NCI-H774 (cell line): Measurements from ENCODE around the gene NCOR2.

Experiments
- DNase-seq: peaks from one replicate; lab custom pipeline; 2025; lab: John Stamatoyannopoulos, UW

The NCOR2 gene

GRCh38 chr12:124576061-124576650 is 8.7 kb upstream of the NCOR2 start:
- DNase-seq = no peak

- DNase-seq = no peak
Observed at GRCh38 chr12:124573839-124574786, 6.7 kb upstream of the NCOR2 start.

DNA sequence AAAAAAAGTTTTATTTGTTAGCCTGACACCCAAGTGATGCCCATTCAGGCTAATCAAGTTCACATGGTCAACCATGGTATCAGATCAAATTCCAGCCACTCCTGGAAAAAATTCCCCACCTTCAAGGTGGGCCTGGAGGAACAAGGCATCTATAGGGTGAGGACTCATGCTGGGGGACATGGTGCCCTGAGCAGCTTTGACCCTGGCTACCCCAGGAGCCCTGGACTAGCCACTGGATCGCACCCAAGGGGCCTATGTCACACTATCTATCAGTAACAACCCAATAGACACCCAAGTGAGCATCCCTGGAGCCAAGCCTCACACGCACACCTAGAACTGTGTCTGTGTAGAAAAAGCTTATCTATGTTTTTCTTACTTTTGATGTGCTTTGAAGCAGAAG is 4.1 kb upstream of the NCOR2 start:
- DNase-seq = no peak

DNA sequence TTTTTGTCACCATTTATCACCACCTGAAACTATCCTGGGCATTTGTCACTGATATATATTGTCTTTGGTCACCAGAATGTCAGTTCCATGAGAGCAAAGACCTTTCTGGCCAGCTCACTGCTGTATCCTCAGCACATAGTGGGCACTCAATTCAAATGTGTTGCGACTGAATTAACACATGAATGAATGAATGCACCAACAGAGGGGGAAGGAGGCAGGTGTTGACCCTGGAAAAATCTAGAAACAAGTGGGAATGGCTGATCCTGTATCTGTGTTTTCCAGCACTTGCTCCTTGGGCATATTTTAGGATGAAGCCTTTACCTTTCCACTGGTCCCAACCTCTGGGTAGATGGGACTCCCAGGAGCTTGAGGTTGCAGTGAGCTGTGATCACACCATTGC is 3.4 kb upstream of the NCOR2 start:
- no peak for DNase-seq

DNA sequence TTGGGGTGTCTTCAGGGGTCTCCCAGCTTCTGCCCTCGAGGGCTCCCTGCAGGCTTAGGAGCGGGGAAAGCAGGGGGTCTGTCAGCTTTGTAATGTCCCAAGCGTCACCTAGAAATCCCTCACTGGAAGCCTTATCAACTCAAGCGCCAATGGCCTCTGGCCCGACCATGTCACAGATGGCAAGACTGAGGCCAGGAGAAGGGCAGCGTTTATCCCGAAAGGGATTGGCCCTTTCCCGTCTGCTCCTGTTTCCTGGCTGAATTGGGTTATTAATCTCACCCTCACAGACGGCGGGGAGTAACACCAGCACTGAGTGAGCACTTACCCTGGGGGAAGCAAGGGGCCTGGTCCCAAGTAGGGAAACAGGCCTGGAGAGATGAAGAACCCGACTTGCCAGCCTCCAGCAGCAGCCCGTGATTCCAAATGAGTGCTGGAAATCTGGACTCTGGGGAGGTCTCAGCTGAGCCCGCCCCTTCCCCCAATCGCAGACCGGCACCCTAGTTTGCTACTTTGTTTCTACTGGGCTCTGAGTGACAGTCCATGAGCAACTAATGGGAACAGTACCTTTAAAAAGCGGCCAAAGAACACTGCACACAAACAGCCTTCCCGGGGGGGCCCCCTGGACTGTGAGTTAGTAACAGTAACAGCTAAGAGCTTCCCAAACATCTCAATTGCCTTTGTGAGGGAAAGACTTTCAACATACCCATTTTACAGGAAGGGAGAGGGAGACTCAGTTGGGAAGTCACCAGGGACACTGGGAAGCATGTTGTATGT is 2.1 kb upstream of the NCOR2 start:
- no peak for DNase-seq

DNA sequence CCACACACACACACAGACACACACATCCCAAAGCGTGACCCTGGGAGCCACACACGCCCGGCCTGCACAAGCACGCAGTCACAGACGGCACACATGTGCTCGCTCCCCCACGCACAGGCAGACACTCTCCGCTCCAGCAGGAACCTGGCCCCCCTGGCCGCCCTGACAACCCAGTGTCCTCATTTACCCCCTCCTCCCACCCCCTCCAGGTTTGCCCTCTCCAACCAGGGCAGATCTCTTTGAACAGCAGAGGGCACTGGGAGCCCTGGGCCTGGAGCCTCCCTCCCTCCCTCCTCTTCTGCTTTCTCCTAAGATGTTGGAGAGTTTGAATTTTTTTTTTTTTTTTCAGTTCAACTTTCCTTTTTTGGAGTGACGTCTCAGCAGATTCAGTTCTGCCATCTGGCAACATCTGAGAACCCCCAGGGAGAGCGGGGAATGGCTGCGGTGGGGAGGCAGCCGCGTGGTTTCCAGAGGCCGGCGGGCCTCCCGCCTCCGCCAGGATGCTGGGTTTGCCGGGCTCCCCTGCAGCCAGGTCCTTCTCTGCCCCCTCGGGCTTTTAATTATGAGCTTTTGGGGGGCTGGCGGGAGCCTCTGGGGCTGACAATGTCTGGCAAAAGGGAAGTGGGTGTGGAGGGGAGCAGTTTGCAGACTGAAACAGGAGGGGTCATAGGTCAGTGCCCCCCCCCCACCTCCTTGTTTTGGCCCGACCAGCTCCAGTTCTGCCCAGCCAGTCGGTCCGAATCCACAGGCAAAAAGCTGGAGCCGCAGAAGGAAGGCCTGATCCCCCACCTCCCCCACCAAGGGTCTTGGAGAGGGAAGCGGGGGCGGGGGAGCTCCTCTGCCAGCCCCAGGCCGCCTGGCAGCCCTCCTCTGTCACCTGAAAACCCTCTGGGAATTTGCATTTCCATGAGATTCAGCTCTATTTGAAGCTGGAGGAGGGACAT is 1.3 kb upstream of the NCOR2 start:
- no peak for DNase-seq

- peak; percentile 72 for DNase-seq
Observed at GRCh38 chr12:124567673-124568373, 411 bp upstream of the NCOR2 start.

DNA sequence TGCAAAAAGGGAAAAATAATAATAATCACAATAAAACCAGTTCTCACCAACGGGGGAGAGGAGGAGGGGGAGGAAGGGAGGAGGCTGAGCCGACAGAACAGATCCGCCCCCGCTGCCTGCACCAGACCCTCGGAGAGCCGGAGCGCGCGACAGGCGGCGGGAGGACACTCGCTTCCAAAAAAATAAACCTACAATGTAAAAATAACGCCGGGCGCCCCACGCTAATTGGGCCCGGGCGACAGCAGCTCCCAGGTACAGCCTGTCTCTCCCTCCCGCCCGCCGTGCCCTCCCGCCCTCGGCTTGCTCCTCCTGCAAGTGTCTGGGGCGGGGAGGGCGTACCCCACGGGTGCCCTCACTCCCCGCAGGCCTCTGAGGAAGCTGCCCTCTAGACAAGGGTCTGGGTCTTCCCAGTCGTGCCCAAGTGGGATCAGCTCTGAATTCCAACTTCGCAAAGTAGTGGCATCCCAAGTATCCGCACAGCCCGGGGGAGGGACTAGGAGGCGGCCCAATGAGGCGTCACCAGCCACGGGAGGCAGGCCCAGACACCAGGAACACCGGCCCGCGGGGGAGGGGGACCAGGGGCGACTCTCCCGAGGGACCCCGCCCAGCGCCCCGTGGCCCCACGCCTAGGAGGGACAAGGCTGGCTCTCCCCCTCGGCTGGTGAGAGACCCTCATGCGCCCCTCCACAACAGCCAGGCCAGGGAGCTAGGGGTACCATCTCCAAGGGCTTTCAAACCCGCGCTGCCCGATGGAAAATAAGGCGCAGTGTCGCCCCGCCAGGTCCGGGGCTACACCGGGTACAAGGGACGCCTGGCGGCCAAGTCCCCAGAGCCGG is 1.0 kb downstream of the NCOR2 start:
- peak; percentile 59 for DNase-seq

DNA sequence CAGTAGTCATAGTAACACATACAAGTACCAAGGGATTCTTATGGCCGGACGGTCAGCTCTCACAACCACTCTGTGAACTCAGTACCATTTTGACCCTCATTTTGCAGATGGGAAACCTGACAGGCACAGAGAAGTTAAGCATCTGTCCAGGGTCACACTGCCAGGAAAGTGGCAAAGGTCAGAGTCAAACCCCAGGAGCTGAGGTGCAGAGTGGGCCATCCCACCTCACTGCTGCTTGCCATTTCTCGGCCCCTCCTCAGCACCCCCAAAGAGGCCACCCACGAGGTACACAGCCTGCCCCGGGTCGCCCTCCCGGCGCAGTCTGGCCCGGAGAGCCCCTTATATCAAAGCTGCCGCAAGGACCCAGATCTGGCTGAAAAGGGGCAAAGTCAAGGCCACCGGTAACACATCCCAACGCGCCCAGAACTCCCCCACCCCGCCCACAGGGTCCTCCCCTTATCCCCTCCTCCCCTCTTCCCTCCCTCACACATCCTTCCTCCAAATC is 1.7 kb downstream of the NCOR2 start:
- no peak for DNase-seq

DNA sequence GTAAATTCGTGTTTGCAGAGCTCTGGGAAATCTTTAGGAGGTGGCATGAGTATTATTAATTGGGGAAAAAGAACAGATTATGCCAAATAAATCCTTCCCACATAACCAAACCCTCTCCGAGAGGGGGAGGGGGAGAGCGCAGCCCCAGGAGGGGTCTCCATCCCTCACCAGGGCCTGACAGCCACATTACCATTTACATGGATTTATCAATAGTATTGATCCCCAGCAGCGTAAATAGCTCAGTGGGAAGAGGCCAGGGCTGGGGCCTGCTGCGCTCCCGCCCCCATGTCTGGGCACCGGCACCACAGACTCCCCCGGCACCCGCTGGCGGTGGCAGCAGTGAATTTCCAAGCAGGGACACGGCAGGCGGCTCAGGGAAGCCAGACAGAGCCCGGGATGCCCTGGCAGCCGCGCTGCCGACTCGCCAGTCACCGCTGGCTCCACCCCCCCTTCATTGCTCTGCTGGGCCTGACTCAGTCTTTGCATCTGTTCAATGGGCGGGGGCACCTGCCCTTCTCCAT is 2.4 kb downstream of the NCOR2 start:
- no peak for DNase-seq

DNA sequence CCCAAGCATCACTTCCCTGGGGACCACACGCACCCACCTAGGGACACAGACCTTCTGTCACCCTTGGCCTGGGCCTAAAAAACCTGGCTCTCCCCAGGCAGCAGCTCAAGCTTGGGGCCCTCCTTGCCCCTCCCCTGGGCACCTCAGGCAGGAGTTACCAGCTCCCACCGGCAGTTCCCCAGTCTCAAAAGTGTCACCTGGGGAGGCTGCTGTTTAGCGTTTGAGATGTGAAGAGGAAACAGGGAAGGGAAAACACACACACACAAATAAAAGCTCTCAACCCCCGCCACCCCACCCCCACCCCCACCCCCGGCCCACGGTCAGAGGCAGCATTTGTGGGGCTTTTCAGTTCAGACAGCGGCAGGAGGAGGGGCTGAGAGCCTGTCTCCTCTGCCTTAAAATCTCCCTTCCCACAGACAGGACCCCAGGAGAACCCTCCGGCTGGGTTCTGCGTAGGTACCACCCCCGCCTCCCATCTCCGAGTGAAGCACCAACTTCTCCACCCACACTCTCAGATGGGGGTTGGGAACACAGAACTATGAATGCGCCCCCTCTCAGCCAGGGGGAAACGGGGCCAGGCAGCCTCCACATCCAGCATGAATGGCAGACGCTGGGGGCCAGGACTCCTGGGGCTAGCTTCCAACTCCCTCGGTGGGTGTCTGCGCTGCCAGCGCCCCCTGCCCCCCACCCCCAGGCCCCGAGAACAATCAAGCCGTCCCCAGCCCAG is 3.0 kb downstream of the NCOR2 start:
- DNase-seq = no peak

DNA sequence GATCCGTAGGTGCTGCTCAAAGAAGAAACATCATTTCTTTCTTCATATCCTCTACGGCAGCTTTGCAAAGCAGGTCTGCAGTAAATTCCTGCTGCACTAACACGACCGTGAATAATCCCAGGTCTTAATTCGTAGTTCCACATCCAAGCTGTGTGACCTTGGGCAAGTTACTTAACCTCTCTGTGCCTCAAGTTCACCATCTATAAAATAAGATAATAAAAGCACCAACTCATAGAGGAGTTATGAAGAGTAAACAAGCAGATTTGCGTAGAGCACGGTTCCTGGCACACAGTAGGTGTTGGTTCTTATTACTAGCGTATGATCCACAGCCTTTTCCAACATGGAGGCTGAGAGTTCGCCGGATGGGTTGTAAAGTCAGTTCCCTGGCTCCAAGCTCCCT is 3.6 kb downstream of the NCOR2 start:
- no peak for DNase-seq

GRCh38 chr12:124563401-124563800 is 4.0 kb downstream of the NCOR2 start:
- DNase-seq = no peak

DNA sequence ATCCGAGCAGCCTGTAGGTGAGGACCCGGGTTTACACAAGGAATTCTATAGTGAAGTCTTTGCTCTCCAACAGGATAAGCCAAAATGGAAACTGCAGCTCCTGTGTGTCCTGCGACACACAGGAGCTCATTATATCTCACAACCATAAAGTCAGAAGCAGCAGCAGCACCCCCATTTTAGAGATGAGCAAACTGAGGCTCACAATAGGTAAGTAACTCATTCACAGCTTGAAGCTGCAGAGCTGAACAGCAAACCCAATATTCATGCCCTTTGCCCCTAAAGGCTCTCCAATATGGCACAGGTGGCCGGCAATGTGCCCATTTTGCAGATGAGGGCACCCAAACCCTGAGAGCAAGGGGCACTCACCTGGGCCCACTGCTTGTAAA is 4.6 kb downstream of the NCOR2 start:
- no peak for DNase-seq

DNA sequence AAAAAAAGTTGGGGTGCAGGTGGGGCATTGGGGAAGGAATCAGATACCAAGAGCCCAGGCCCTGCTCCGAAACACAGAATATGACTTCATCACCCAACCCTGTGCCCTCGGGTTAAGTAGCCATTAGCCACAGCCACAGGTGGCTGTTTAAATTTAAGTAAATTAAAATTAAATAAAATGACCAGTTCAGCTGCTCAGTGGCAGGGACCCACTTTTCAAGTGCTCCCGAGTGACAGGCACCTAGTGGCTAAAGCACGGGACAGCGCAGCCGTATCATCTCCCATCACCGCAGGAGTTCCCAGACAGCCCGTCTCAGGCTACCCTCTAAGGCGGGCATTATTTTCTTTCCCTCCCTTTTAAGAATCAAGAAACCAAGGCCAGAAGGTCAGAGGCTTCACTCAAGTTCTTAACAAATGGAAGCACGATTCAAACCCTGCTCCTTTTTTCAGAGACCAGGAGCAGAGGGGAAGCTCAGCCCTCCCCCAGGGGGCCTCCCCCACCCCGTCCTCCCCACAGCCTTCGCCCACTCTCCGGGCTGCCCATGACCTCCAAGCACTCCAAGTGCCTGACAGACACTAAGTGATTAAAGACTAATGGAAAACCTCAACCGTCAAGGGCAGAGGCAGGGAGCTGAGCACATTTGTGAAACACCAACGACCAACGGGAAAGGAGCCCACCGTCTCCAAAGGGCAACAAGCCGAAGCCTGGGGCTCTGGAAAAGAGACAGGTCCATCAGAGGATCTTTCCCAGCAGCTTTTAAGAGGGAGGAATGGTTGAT is 5.2 kb downstream of the NCOR2 start:
- no peak for DNase-seq

DNA sequence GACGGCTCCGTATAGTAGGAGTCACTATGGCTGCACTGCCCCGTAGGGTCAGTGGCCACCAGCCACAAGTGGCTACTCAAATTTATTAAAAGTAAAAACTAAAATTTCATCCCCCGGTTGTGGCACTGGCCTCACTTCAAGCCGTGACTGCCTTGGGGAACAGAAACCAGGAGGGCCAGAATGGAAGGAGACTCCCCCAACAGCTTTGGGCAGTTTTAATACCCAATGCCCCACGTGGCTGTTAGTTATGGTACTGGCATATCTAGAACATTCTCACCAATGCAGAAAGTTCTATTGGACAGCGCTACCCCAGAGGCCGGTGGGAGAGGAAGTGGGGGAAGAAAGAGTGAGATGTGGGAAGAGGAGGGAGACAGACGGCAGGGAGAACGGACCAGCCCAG is 6.2 kb downstream of the NCOR2 start:
- DNase-seq = no peak

DNA sequence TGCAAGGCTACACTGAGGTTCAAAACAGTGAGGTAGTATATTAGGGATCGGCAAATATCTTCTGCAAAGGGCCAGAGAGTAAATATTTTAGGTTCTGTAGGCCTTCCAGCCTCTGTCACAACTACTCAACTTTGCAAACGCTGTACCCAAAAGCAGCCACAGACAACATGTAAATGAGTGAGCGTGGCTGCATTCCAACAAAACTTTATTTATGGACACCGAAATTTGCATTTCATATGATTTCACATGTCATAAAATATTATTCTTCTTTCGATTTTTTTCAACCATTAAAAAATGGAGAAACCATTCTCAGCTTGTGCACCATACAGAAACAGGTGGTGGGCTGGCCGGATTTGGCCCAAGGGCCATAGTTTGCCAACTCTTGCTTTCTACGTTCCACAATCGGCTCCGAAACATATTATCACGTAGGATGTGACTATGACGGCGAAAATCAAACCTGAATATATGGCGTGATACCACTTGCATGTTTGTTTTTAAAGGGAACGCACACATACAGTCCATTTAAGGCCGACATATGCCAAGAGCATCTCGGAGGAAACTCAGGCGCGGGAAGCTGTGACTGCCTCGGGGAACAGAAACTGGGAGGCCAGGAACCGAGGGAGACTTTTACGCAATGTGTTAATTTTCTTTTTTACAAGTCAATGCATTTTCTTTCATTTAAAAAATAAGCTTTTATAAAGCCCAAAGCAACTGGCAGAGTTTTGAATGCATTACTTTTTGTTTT is 7.1 kb downstream of the NCOR2 start:
- no peak for DNase-seq
